Spinal cord (tissue), 10 donors: ENCODE data around the gene DNASE1L2. TPM values are rescaled to one million over a fixed set of nuclear protein-coding genes. Genes with fewer than 3 reads are reported as not detected.
"Not testable (repeated sequence)": the region's sequence is repeated elsewhere in the genome, so short reads cannot be mapped to it uniquely, and the experiment has no call there.

Experiments used
- DNase-seq, 6 donors: peaks; one replicate each; pipeline versions ENCODE4 v3.0.0 to v3.0.0-alpha.2; 2013 to 2015; ENCODE audit warnings: low spot score in 6 of 6, low read depth in 4 of 6
- H3K27ac ChIP-seq: one replicate; pipeline ENCODE4 v1.5.1; 2013; ENCODE audit warnings: low read depth, low read length, control low read depth
- H3K27me3 ChIP-seq: one replicate; pipeline ENCODE4 v1.6.1; 2013; ENCODE audit warnings: low read length; ENCODE audit not compliant: control insufficient read depth, insufficient read depth
- H3K36me3 ChIP-seq: one replicate; pipeline ENCODE4 v1.6.1; 2013; ENCODE audit warnings: low read length; ENCODE audit not compliant: control insufficient read depth, insufficient read depth
- H3K4me1 ChIP-seq: one replicate; pipeline ENCODE4 v1.6.1; 2013; ENCODE audit warnings: low read length; ENCODE audit not compliant: control insufficient read depth, insufficient read depth
- H3K4me3 ChIP-seq: one replicate; pipeline ENCODE4 v1.5.1; 2013; ENCODE audit warnings: low read depth, low read length, control low read depth
- H3K9me3 ChIP-seq: one replicate; pipeline ENCODE4 v1.6.1; 2013; ENCODE audit warnings: low read length; ENCODE audit not compliant: control insufficient read depth, insufficient read depth
- WGBS: methylation state at CpG from one replicate; pipeline ENCODE4 v1.1.5; 2013; ENCODE audit warnings: missing lambda C conversion rate; ENCODE audit not compliant: insufficient coverage; 5-methylcytosine and 5-hydroxymethylcytosine counted together
- polyA plus RNA-seq, 2 donors: library from polyadenylated mRNA; unstranded; fragments of 120-200 nt; gene quantifications; one replicate each; pipeline ENCODE4 v1.2.1, GENCODE V29; 2013; ENCODE audit not compliant: insufficient read length in 2 of 2
- total RNA-seq, 2 donors: library from RNA; depleted of rRNA in 1 of 2; stranded (reverse); fragments of 120-200 nt in 1 of 2; fragments of >200 nt in 1 of 2; gene quantifications; one replicate each; pipeline versions ENCODE4 v1.2.3 to v1.2.4, GENCODE V29; 2013 to 2014
- donor health status: healthy.

DNASE1L2 gene
- total and polyA plus RNA-seq, 4 donors: 1.9 to 6.1 (median 3.9) TPM

GRCh38 chr16:2237493-2238149, 1.4 kb downstream of the DNASE1L2 start:
- Histone ChIP-seq H3K27ac (no peak overlapping the region), H3K4me3 (no peak overlapping the region), H3K36me3 (peaks cover 96% of the 10 kb centered on the region), H3K4me1 (peaks cover 21% of the 10 kb centered on the region), H3K27me3 (peaks cover 15% of the 10 kb centered on the region), H3K9me3 (no peaks in the 10 kb centered on the region)
- WGBS: 18% methylated on average over 58 of the region's 65 CpGs
- DNase-seq: no peak

GRCh38 chr16:2238150-2238837, 2.0 kb downstream of the DNASE1L2 start:
- Histone ChIP-seq H3K4me3 (no peak overlapping the region), H3K27ac (no peak overlapping the region), H3K9me3 (no peaks in the 10 kb centered on the region), H3K27me3 (peaks cover 15% of the 10 kb centered on the region), H3K36me3 (peaks cover 96% of the 10 kb centered on the region), H3K4me1 (peaks cover 21% of the 10 kb centered on the region)
- 57% methylated on average over 16 of the region's 18 CpGs for WGBS
- DNase-seq: no peak

GRCh38 chr16:2238838-2239675, 2.8 kb downstream of the DNASE1L2 start:
- WGBS: 67% methylated on average over 15 of the region's 15 CpGs

GRCh38 chr16:2240331-2240730, 4.1 kb downstream of the DNASE1L2 start:
- H3K4me1 ChIP-seq: peaks cover 21% of the 10 kb centered on the region
- H3K9me3 ChIP-seq, H3K27ac ChIP-seq, DNase-seq, H3K4me3 ChIP-seq: not testable (repeated sequence)
- H3K27me3 ChIP-seq: peaks cover 15% of the 10 kb centered on the region
- peaks cover 96% of the 10 kb centered on the region for H3K36me3 ChIP-seq
- WGBS: 83% methylated on average over 3 of the region's 9 CpGs

More at GRCh38 chr16:2238838-2239675, 2.8 kb downstream of the DNASE1L2 start:
- DNase-seq: no peak
- peaks cover 15% of the 10 kb centered on the region for H3K27me3 ChIP-seq
- peaks cover 21% of the 10 kb centered on the region for H3K4me1 ChIP-seq
- H3K4me3 ChIP-seq: no peak overlapping the region
- peaks cover 96% of the 10 kb centered on the region for H3K36me3 ChIP-seq
- no peak overlapping the region for H3K27ac ChIP-seq
- H3K9me3 ChIP-seq: no peaks in the 10 kb centered on the region

GRCh38 chr16:2242598-2242997, 6.4 kb downstream of the DNASE1L2 start:
- Histone ChIP-seq H3K27ac (no peak overlapping the region), H3K27me3 (no peaks in the 10 kb centered on the region), H3K4me1 (peaks cover 3% of the 10 kb centered on the region), H3K9me3 (no peaks in the 10 kb centered on the region), H3K4me3 (no peak overlapping the region), H3K36me3 (peaks cover 96% of the 10 kb centered on the region)
- WGBS: 87% methylated on average over 11 of the region's 11 CpGs
- DNase-seq: no peak

GRCh38 chr16:2243031-2243528, 6.8 kb downstream of the DNASE1L2 start:
- no peaks in the 10 kb centered on the region for H3K4me1 ChIP-seq
- DNase-seq: no peak
- H3K27me3 ChIP-seq: no peaks in the 10 kb centered on the region
- H3K36me3 ChIP-seq: peaks cover 91% of the 10 kb centered on the region
- no peaks in the 10 kb centered on the region for H3K9me3 ChIP-seq
- H3K4me3 ChIP-seq: no peak overlapping the region
- 96% methylated on average over 19 of the region's 19 CpGs for WGBS
- no peak overlapping the region for H3K27ac ChIP-seq

GRCh38 chr16:2243781-2244180, 7.5 kb downstream of the DNASE1L2 start:
- no peak overlapping the region for H3K4me3 ChIP-seq
- peaks cover 88% of the 10 kb centered on the region for H3K36me3 ChIP-seq
- no peaks in the 10 kb centered on the region for H3K4me1 ChIP-seq
- H3K27ac ChIP-seq: no peak overlapping the region
- no peak for DNase-seq
- no peaks in the 10 kb centered on the region for H3K27me3 ChIP-seq
- 100% methylated on average over 9 of the region's 11 CpGs for WGBS
- no peaks in the 10 kb centered on the region for H3K9me3 ChIP-seq

GRCh38 chr16:2244301-2244700, 8.1 kb downstream of the DNASE1L2 start:
- no peak overlapping the region for H3K27ac ChIP-seq
- H3K27me3 ChIP-seq: no peaks in the 10 kb centered on the region
- no peaks in the 10 kb centered on the region for H3K9me3 ChIP-seq
- 76% methylated on average over 16 of the region's 17 CpGs for WGBS
- H3K36me3 ChIP-seq: peaks cover 84% of the 10 kb centered on the region
- no peak for DNase-seq
- no peak overlapping the region for H3K4me3 ChIP-seq
- no peaks in the 10 kb centered on the region for H3K4me1 ChIP-seq

- Histone ChIP-seq H3K36me3 (peaks cover 77% of the 10 kb centered on the region), H3K9me3 (no peaks in the 10 kb centered on the region), H3K4me3 (no peak overlapping the region), H3K4me1 (peaks cover 3% of the 10 kb centered on the region), H3K27me3 (no peaks in the 10 kb centered on the region), H3K27ac (no peak overlapping the region)
- DNase-seq: no peak
- 92% methylated on average over 29 of the region's 30 CpGs for WGBS
Measured at GRCh38 chr16:2244926-2245795, 8.9 kb downstream of the DNASE1L2 start.
